ENCODE data around the gene LAG3.
"Not testable (repeated sequence)": the region's sequence is repeated elsewhere in the genome, so short reads cannot be mapped to it uniquely, and the experiment has no call there.

LAG3 gene

GRCh38 chr12:6734506-6735387 is 37.6 kb upstream of the LAG3 start:
- H3K4me3 ChIP-seq (ENCODE audit: low read depth, low read length) = no peak overlapping the region
- TF ChIP-seq, protein P1, sequence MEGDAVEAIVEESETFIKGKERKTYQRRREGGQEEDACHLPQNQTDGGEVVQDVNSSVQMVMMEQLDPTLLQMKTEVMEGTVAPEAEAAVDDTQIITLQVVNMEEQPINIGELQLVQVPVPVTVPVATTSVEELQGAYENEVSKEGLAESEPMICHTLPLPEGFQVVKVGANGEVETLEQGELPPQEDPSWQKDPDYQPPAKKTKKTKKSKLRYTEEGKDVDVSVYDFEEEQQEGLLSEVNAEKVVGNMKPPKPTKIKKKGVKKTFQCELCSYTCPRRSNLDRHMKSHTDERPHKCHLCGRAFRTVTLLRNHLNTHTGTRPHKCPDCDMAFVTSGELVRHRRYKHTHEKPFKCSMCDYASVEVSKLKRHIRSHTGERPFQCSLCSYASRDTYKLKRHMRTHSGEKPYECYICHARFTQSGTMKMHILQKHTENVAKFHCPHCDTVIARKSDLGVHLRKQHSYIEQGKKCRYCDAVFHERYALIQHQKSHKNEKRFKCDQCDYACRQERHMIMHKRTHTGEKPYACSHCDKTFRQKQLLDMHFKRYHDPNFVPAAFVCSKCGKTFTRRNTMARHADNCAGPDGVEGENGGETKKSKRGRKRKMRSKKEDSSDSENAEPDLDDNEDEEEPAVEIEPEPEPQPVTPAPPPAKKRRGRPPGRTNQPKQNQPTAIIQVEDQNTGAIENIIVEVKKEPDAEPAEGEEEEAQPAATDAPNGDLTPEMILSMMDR (IDR thresholded peaks at IDR 0.05; ENCODE audit: borderline replicate concordance, insufficient read depth, low read depth, low read length) = no peak

- H3K4me3 ChIP-seq (ENCODE audit: low read depth, low read length) = no peak overlapping the region
- TF ChIP-seq, protein P1 (IDR thresholded peaks at IDR 0.05; ENCODE audit: borderline replicate concordance, insufficient read depth, low read depth, low read length) = peak; percentile 46; the same call in 1 of the 2 replicates
Observed at GRCh38 chr12:6735448-6736191, 36.7 kb upstream of the LAG3 start.

- TF ChIP-seq, protein P1 (IDR thresholded peaks at IDR 0.05; ENCODE audit: borderline replicate concordance, insufficient read depth, low read depth, low read length) = no peak
- no peak overlapping the region for H3K4me3 ChIP-seq (ENCODE audit: low read depth, low read length)
Observed at GRCh38 chr12:6736754-6737153, 35.6 kb upstream of the LAG3 start.

DNA sequence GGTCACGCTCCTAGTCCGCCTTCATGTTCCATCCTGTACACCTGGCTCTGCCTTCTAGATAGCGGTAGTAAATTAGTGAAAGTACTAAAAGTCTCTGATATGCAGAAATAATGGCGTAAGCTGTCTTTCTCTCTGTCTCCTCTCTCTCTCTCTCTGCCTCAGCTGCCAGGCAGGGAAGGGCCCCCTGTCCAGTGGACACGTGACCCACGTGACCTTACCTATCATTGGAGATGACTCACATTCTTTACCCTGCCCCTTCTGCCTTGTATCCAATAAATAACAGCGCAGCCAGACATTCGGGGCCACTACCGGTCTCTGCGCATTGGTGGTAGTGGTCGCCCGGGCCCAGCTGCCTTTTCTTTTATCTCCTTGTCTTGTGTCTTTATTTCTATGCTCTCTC is 30.2 kb upstream of the LAG3 start:
- H3K4me3 ChIP-seq (ENCODE audit: low read depth, low read length) = not testable (repeated sequence)

DNA sequence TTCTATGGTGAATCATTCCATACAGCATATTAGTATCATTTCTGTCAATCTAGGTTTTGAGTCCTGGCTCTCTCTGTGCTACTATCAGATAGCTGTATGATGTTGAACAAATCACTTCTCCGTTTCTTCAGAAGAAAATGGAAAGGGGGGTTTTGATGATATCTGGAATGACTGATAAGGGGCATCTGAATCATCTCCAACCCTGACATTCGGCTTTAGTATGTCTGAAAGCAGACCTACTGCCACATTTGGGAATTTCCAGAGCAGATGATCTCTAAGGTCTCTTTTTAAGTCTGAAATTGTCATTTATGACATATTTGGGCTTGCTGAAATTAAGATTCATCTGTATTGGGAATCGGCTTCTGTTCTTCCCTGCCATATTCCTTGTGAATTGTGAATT is 29.5 kb upstream of the LAG3 start:
- TF ChIP-seq, protein P1 (IDR thresholded peaks at IDR 0.05; ENCODE audit: borderline replicate concordance, insufficient read depth, low read depth, low read length) = no peak
- no peak overlapping the region for H3K4me3 ChIP-seq (ENCODE audit: low read depth, low read length)

DNA sequence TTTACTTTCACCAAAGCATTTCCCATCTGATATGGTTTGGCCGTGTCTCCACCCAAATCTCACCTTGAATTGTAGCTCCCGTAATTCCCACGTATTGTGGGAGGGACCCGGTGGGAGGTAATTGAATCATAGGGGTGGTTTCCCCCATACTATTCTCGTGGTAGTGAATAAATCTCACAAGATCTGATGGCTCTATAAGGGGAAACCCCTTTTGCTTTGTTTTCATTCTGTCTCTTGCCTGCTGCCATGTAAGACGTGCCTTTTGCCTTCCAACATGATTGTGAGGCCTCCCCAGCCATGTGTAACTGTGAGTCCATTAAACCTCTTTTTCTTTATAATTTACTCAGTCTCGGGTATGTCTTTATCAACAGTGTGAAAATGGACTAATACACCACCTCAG is 29.0 kb upstream of the LAG3 start:
- H3K4me3 ChIP-seq (ENCODE audit: low read depth, low read length) = not testable (repeated sequence)

DNA sequence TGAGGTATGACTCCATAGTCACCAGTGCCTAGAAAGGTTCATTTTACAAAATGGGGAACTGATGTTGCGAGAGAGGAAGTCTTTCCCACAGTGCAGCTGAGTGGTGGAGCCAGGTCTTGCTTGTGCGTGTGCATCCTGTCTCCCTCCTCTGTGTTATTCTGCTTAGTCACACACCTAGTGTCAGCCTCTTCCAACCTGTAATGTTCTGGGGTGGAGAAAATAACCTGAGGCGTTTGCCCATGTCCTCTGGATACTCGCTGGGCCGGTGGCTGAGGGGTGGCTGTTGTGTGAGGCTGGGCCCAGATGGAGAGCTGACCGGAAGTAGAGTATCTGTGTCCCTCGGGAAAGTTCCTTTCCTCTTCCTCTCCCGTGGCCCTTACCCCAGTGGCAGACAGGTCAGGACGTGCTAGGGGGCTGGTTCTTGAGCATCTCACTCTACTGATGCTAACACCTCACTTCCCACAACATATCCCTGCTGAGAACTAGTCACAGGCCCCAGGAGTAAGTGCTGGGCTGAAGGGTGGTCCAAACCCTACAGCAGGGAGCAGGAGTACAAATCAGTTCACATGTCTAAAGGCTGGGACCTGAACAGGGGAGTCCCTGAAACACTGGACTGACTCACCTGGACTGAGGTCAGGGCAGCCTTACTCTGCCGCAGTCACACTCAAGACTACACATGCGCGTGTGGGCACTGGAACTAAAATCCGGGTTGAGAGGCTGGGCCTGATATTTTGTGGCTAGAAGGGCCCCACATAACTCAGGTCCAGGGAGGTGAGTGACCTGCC is 26.4 kb upstream of the LAG3 start:
- no peak overlapping the region for H3K4me3 ChIP-seq (ENCODE audit: low read depth, low read length)
- TF ChIP-seq, protein P1 (IDR thresholded peaks at IDR 0.05; ENCODE audit: borderline replicate concordance, insufficient read depth, low read depth, low read length) = no peak

All from GM12875 (cell line).